Tibial nerve (tissue), 3 donors: ENCODE data around the gene ARMC9.

Source experiments
- CTCF ChIP-seq, 5 experiments: fragments of 200-600 bp in 3 of 5; fragments of 450-650 bp in 2 of 5; sonication (generic) in 3 of 5; IDR thresholded peaks; one replicate each; pipeline ENCODE4 v1.5.1; 2016 to 2019; ENCODE audit warnings: antibody characterized with exemption in 5 of 5, mild to moderate bottlenecking in 3 of 5, moderate library complexity in 2 of 5
- POLR2A ChIP-seq, 2 donors: fragments of 450-650 bp; IDR thresholded peaks; one replicate each; pipeline ENCODE4 v1.6.1; 2017; ENCODE audit warnings: antibody characterized with exemption in 2 of 2, mild to moderate bottlenecking in 2 of 2, moderate library complexity in 2 of 2

- TF ChIP-seq CTCF (IDR thresholded peaks at IDR 0.05) (no peak), POLR2A (IDR thresholded peaks at IDR 0.05) (no peak)
Measured at GRCh38 chr2:231332388-231332787, 134.0 kb downstream of the ARMC9 start.
